NK-92 treated with Interleukin-12 subunit alpha and Interleukin-12 subunit beta, amount 100 ng/mL, for 24 hours (cell line): ENCODE results near the gene CCSER2.
A peak's percentile ranks its signal among the peaks of the same experiment; 100 is the strongest.
"Not testable (repeated sequence)": the region's sequence is repeated elsewhere in the genome, so short reads cannot be mapped to it uniquely, and the experiment has no call there.

Experiments
- DNase-seq: peaks from one replicate; lab custom pipeline; 2025; lab: John Stamatoyannopoulos, UW

Gene CCSER2

GRCh38 chr10:84314275-84314674, 14.1 kb upstream of the CCSER2 start:
- DNase-seq, result no peak

- no peak for DNase-seq
Observed at GRCh38 chr10:84317174-84317573, 11.2 kb upstream of the CCSER2 start.

DNA sequence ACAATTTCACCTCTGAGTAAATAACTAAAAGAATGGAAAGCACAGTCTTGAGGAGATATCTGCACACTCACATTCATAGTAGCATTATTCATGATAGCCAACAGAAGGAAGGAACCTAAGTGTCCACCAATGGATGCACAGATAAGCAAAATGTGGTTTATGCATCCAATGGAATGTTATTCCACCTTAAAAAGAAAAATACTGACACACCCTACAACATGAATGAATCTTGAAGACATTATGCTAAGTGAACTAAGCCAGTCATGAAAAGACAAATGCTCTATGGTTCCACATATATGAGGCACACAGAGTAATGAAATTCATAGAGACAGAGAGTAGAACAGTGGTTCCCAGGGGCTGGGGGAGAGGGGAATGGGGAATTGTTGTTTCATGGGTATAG, 6.5 kb upstream of the CCSER2 start:
- no peak for DNase-seq

GRCh38 chr10:84323566-84323965, 4.8 kb upstream of the CCSER2 start:
- DNase-seq, result not testable (repeated sequence)

DNA sequence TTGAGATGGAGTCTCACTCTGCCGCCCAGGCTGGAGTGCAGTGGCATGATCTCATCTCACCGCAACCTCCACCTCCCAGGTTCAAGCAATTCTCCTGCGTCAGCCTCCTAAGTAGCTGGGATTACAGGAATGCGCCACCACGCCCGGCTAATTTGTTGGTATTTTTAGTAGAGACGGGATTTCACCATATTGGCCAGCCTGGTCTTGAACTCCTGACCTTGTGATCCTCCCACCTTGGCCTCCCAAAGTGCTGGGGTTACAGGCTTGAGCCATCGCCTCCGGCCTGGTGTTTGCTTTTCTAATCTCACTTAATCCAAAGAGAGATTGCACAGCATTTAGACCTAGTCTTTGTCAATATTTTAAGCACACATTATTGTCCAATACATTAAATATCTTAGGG, 1.4 kb upstream of the CCSER2 start:
- not testable (repeated sequence) for DNase-seq

- DNase-seq, result peak; percentile 31
Observed at GRCh38 chr10:84329196-84329611, 815 bp downstream of the CCSER2 start.

GRCh38 chr10:84329986-84330651, 1.7 kb downstream of the CCSER2 start:
- no peak for DNase-seq

- DNase-seq, result no peak
Observed at GRCh38 chr10:84331091-84331490, 2.7 kb downstream of the CCSER2 start.

DNA sequence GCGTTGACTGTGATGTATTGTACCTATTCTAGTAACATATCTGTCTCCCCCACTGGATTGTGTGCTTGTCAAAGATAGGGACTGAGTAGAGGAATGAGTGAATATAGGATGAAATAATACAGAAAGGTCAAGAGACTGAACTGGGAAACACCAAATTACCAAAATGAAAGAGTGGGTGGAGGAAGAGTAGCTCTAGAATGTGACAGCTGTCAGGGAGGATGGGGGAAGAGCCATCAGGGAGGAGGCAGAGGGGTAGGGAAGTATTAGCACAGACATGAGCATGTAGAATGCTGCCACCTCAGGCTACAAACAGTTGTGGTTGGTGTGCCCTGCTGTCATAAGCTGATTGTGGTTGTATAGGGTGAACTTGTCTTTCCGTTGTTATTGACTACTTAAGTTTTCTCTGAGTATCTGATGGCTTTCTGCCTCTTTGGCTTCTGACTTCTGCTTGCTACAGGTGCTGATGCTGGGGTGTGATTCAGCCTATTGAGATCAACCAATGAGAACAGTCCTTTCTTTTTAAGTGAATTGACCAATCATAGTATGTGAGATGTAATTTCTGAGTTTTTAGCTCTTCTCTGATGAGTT, 5.6 kb downstream of the CCSER2 start:
- peak; percentile 37 for DNase-seq

DNA sequence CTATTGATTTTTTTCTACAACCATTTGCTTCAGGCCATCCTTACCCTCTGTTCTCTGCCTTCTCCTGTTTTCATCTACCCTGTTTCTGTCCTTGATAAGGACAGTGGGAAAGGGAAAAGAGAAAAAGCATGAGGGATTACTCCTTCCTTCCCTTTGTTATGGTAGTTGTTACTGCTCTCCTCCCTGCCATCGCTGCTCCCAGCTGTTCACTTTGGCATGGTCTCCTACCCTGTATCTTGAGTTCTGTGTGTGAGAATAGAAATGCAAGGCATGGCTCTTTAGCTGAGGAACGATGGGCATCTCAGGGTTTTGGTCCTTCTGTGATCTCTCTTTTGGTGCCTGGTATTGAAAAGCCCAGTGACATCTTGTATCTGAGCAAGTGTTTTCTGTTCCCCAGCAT, 6.4 kb downstream of the CCSER2 start:
- DNase-seq, result no peak

GRCh38 chr10:84335516-84335915, 7.1 kb downstream of the CCSER2 start:
- no peak for DNase-seq

DNA sequence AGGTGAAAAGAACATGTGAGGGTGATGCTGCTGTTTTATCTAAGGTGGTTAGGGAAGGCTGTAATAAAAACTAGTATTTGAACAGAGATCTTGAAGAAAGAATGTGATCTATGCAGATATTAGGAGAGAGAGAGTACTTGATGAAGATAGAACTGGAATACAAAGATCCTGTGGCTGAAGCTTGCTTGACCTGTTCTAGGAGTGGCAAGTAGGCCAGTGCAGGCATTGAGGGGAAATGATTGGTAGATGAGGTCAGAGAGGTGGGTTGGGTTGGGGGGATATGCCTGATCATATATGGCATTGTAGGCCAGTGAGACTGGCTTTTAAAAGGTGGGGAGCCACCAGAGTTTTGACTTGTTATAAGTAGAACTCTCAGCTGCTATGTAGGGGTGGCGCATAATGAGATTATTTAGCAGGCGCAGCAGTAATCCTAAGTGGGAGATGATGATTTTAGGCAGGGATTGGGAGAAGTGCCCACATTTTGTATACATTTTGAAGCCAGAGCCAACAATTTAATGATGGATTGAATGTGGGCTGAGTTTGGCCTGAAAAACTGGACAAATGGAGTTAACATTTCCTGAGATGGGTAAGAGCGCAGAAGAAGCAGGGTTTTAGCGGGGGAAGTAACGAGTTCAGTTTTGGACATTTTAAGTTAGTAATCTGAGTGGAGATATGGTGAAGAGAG, 8.2 kb downstream of the CCSER2 start:
- no peak for DNase-seq

DNA sequence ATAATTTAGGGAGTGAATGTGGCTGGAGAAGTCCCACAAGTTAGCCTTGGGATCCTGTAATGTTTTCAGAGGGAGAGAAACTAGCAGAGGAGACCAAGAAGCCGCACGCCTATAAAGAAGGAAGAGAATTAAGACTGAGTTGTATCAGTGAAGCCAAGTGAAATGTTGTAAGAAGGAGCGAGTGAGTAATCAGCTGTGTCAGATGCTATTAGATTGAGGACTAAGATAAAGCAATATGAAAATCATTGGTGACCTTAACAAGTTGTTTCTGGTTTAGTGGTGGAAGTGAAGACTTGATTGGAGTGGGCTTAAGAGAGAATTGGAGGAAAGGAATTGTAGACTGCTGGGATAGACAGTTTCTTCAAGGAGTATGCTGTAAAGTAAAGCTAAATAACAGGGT, 8.8 kb downstream of the CCSER2 start:
- DNase-seq, result no peak

DNA sequence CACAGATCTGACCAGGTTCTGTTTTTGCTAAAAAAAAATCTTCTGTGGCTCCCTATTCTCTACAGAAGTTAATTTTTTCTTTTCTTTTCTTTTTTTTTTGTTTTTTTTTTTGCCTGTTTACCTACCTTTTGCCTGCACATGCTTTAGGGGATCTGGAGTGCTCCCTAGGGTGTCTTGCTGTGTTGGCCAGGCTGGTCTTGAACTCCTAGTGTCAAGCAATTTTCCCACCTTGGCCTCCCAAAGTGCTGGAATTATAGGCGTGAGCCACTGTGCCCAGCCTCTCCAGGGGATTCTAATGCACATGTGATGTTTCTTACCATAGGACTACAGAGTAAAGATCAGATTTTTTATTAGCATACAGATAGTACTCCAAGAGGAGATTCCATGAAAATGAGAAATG, 10.6 kb downstream of the CCSER2 start:
- no peak for DNase-seq

DNA sequence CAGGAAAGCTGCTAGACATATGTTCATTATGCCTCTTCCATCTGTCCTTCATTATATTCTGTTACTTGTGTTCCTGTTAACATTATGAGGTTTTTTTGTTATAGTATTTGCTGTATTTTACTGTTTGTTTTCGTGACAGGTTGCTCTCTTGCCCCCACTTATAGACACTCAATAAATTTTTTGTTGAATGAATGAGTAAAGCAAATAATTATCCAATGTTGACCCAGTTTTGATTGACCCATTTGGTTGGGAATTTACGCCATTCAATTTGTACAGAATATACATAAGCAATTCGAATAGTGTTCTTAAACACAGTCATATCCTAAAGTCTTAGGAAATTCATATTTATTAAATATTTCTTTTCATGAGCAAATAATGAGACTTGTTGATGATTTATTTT, 11.8 kb downstream of the CCSER2 start:
- no peak for DNase-seq

DNA sequence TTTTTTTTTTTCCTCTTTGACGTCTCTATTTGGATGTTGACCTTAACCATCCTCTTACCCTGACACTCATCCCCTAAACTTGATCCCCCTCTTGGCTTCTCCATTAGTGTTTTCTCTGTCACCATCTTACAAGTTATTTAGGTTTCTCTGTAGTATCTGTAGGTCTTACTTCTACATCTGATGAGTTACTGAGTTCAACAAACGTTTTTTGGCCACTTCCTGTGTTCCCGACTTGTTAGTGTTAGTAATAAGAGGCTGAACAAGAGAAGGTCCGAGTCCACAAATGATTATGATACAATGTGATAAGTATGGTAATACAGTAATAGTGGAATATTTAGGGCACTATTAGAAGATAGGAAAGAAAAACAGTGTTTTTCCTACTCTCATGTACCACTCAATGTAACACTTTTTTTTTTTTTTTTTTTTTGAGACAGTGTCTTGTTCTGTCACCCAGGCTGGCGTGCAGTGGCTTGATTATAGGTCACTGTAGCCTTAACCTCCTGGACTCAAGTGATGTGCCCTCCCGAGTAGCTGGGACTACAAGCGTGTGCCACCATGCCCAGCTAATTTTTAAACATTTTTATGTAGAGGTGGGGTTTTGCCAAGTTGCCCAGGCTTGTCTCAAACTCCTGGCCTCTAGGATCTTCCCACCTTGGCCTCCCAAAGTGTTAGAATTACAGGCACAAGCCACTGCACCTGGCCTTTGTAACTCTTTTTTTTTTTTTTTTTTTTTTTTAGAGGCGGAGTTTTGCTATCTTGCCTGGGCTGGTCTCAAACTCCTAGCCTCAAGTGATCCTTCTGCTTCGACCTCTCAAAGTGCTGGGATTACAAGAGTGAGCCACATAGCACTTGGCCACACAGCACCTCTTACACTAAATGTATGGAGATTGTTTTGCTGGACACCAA, 12.5 kb downstream of the CCSER2 start:
- DNase-seq, result no peak

- DNase-seq, result no peak
Observed at GRCh38 chr10:84341538-84341856, 13.1 kb downstream of the CCSER2 start.

GRCh38 chr10:84341983-84342382, 13.6 kb downstream of the CCSER2 start:
- DNase-seq, result no peak

DNA sequence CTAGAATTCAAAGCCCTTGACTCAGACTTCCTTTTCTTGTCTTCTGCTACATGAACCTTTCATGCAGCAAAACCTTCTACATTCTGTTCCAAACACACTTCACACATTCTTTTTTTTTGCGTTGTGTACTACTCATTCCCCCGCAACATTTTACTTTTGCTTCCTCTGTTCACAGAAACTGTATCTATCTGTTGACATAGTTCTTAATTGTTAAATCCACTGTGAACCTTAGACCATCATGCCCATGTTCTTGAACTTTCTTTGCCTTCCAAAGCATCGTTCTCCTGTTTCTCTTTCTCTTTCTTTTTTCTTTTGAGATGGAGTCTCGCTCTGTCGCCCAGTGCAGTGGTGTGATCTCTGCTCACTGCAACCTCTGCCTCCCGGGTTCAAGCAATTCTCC, 14.2 kb downstream of the CCSER2 start:
- no peak for DNase-seq

GRCh38 chr10:84343831-84344230, 15.4 kb downstream of the CCSER2 start:
- no peak for DNase-seq

DNA sequence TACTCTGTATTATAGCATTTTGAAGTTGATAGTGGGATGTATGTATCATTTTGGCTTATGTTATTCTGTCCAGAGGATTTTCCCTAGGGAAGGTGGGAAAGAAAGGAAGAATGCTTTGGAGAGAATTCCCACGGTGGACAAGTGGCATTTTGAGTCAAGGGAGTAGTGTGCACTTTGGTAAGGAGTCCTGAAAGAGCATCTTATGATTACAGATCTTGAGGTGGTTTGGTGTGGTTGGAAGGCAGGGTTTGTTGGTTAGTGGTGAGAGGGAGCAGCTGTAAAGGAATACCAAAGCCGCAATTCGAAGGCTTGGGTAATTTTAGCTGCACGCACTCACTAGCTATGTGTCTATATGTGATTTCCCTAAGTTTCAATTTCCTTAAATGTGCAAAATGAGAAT, 16.1 kb downstream of the CCSER2 start:
- DNase-seq, result no peak

GRCh38 chr10:84347575-84348002, 19.2 kb downstream of the CCSER2 start:
- not testable (repeated sequence) for DNase-seq

GRCh38 chr10:84348447-84348846, 20.1 kb downstream of the CCSER2 start:
- DNase-seq, result no peak
